SH-SY5Y (cell line): ENCODE data around the gene SLC12A5.

Experiments
- GATA2 ChIP-seq: IDR thresholded peaks from 2 replicates; pipeline ENCODE4 v1.6.1; 2011; ENCODE audit warnings: mild to moderate bottlenecking, low read depth, low read length
- GATA3 ChIP-seq: IDR thresholded peaks from 2 replicates; pipeline ENCODE4 v1.6.1; 2011; ENCODE audit warnings: low read depth, mild to moderate bottlenecking, low read length, moderate library complexity

DNA sequence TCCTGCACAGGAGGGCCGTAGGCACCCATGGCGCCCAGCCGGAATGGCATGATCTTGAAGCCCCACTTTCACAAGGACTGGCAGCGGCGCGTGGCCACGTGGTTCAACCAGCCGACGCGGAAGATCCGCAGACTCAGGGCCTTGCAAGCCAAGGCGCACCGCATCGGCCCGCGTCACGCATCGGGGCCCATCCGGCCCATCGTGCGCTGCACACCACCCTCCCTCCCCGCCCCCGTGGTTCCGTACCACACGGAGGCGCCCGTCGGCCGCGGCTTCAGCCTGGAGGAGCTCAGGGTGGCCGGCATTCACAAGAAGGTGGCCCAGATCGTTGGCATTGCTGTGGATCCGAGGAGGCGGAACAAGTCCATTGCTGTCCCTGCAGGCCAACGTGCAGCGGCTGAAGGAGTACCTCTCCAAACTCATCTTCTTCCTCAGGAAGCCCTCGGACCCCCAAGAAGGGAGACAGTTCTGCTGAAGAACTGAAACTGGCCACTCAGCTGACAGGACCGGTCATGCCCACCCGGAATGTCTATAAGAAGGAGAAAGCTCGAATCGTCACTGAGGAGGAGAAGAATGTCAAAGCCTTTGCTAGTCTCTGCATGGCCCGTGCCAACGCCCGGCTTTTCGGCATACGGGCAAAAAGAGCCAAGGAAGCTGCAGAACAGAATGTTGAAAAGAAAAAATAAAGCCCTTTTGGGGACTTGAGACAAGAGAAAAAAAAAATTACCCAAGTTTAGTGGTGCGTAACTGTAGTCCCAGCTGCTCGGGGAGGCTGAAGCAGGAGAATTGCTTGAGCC, 70.7 kb downstream of the SLC12A5 start:
- TF ChIP-seq GATA2 = no peak
- no peak for TF ChIP-seq GATA3
